Endothelial cell of umbilical vein (primary cell): ENCODE measurements around the gene ZSCAN20. TPM values are rescaled to one million over a fixed set of nuclear protein-coding genes. Genes with fewer than 3 reads are reported as not detected.

ENCODE experiments used
- BruUV-seq: library from RNA; stranded (reverse); fragments of 400-500 nt; replicated peaks from 2 replicates; lab custom pipeline; 2021; lab: Mats Ljungman, UMichigan
- CTCF ChIA-PET: fragments of 300-600, 350-600 bp; sonication (Branson Sonifier 250); formaldehyde crosslinking; loops from one replicate; lab custom pipeline; 2021; ENCODE audit warnings: antibody characterized with exemption, inconsistent platforms; lab: Charles Lee
- POLR2A ChIA-PET: fragments of 300-600, 350-600 bp; sonication (Branson Sonifier 250); formaldehyde crosslinking; loops from one replicate; lab custom pipeline; 2021; ENCODE audit warnings: antibody characterized with exemption, inconsistent platforms; lab: Charles Lee
- DNase-seq: peaks from one replicate; pipeline ENCODE4 v3.0.0-alpha.2; 2011; ENCODE audit warnings: low read depth, low spot score
- FAIRE-seq: peaks from 2 replicates; lab custom pipeline; 2011; peaks lifted over from hg19 to GRCh38; lab: Jason Lieb, UNC
- H2AFZ ChIP-seq: 2 replicates; pipeline ENCODE4 v1.6.0; 2012; ENCODE audit warnings: low read depth, low read length, control low read depth, inconsistent platforms
- H3K27ac ChIP-seq: 2 replicates; pipeline ENCODE4 v1.5.1; 2011; ENCODE audit warnings: low read depth, mild to moderate bottlenecking, control low read depth, low read length, moderate library complexity; ENCODE audit not compliant: insufficient read depth
- H3K27me3 ChIP-seq, 2 experiments: 2 replicates each; pipeline versions ENCODE4 v1.6.0 to v1.6.1; 2011; ENCODE audit warnings: low read length in 2 of 2, mixed read lengths in 1 of 2; ENCODE audit not compliant: control insufficient read depth in 2 of 2, insufficient read depth in 2 of 2
- H3K36me3 ChIP-seq, 2 experiments: 2 replicates in 1 of 2; 3 replicates in 1 of 2; pipeline ENCODE4 v1.5.1; 2011; ENCODE audit warnings: low read length in 2 of 2, mild to moderate bottlenecking in 1 of 2, moderate library complexity in 1 of 2; ENCODE audit not compliant: control insufficient read depth in 2 of 2, insufficient read depth in 2 of 2; ENCODE audit errors: extremely low read depth in 1 of 2
- H3K4me1 ChIP-seq: 3 replicates; pipeline ENCODE4 v1.5.1; 2011; ENCODE audit warnings: mild to moderate bottlenecking, low read length; ENCODE audit not compliant: control insufficient read depth, insufficient read depth; ENCODE audit errors: extremely low read depth
- H3K4me2 ChIP-seq: 2 replicates; pipeline ENCODE4 v1.6.1; 2011; ENCODE audit warnings: low read length, control low read depth, mixed read lengths; ENCODE audit not compliant: insufficient read depth
- H3K4me3 ChIP-seq, 3 experiments: fragments of 200-600 bp in 1 of 3; sonication (generic), shearing (Covaris generic) in 1 of 3; replicated peaks in 1 of 3; 2 replicates each; pipeline ENCODE4 v1.5.1; 2011 to 2016; ENCODE audit warnings: control low read depth in 3 of 3, low read length in 3 of 3, mild to moderate bottlenecking in 2 of 3, inconsistent platforms in 1 of 3, low read depth in 1 of 3, moderate library complexity in 1 of 3; ENCODE audit not compliant: insufficient read depth in 1 of 3
- H3K79me2 ChIP-seq: 2 replicates; pipeline ENCODE4 v1.6.0; 2012; ENCODE audit warnings: low read length, inconsistent platforms; ENCODE audit not compliant: control insufficient read depth, insufficient read depth
- H3K9ac ChIP-seq: replicated peaks from 2 replicates; pipeline ENCODE3; 2011; ENCODE audit warnings: low read length, control low read depth; ENCODE audit not compliant: insufficient read depth; ENCODE audit errors: extremely low read depth
- H3K9me1 ChIP-seq: replicated peaks from 3 replicates; pipeline ENCODE4 v1.6.0; 2011; ENCODE audit warnings: mild to moderate bottlenecking, low read length; ENCODE audit not compliant: control insufficient read depth, insufficient read depth; ENCODE audit errors: extremely low read depth
- H3K9me3 ChIP-seq: replicated peaks from 2 replicates; pipeline ENCODE4 v1.5.1; 2012; ENCODE audit warnings: low read length, inconsistent platforms; ENCODE audit not compliant: control insufficient read depth, insufficient read depth
- H4K20me1 ChIP-seq: replicated peaks from 2 replicates; pipeline ENCODE3; 2011; ENCODE audit warnings: mild to moderate bottlenecking, low read length; ENCODE audit not compliant: control insufficient read depth, insufficient read depth; ENCODE audit errors: extremely low read depth
- CTCF ChIP-seq, 2 donors: IDR thresholded peaks; 1 replicate in 1 of 2; 2 replicates in 1 of 2; pipeline ENCODE4 v1.5.1; 2011; ENCODE audit warnings: low read length in 2 of 2, mild to moderate bottlenecking in 2 of 2, moderate library complexity in 2 of 2, control low read depth in 1 of 2, inconsistent platforms in 1 of 2, low read depth in 1 of 2; ENCODE audit not compliant: insufficient read depth in 1 of 2; ENCODE audit errors: extremely low read depth in 1 of 2
- EZH2 ChIP-seq: IDR thresholded peaks from 2 replicates; pipeline ENCODE4 v1.6.1; 2012; ENCODE audit warnings: borderline replicate concordance, low read depth, mild to moderate bottlenecking, moderate library complexity, low read length, inconsistent platforms; ENCODE audit not compliant: severe bottlenecking
- FOS ChIP-seq: IDR thresholded peaks from 2 replicates; pipeline ENCODE4 v1.6.1; 2011; ENCODE audit warnings: mild to moderate bottlenecking, low read length, moderate library complexity, borderline replicate concordance; ENCODE audit not compliant: insufficient read depth
- GATA2 ChIP-seq: IDR thresholded peaks from 2 replicates; pipeline ENCODE4 v1.7.0; 2011; ENCODE audit warnings: low read depth, mild to moderate bottlenecking, moderate library complexity, mixed read lengths, low read length; ENCODE audit not compliant: insufficient read length, insufficient read depth
- JUN ChIP-seq: IDR thresholded peaks from 2 replicates; pipeline ENCODE4 v1.6.1; 2011; ENCODE audit warnings: borderline replicate concordance, low read depth; ENCODE audit not compliant: insufficient read length, insufficient read depth
- MYC ChIP-seq: IDR thresholded peaks from one replicate; pipeline ENCODE4 v1.6.1; 2011; ENCODE audit warnings: mild to moderate bottlenecking, low read depth, low read length
- POLR2A ChIP-seq: IDR thresholded peaks from 2 replicates; pipeline ENCODE4 v1.6.1; 2012; ENCODE audit warnings: low read depth, mild to moderate bottlenecking, control low read depth, low read length
- POLR2AphosphoS5 ChIP-seq: IDR thresholded peaks from 2 replicates; pipeline ENCODE4 v1.6.1; 2012; ENCODE audit warnings: low read depth, mild to moderate bottlenecking, control low read depth, low read length, moderate library complexity; ENCODE audit not compliant: insufficient read depth
- dilution Hi-C: fragments of 300-500 bp; cut with MboI; formaldehyde crosslinking; loops from one replicate; pipeline ENCODE4 v1.15.0; 2019; ENCODE audit warnings: low sequenced_read_pairs; ENCODE audit not compliant: extremely low pct_ligation_motif_present
- intact Hi-C: fragments of 100-400 bp; cut with micrococcal nuclease; formaldehyde crosslinking; loops from one replicate; pipeline ENCODE4 v1.10.0; 2022
- polyA plus RNA-seq, 4 experiments: library from polyadenylated mRNA; depleted of rRNA in 3 of 4; stranded (reverse) in 3 of 4; unstranded in 1 of 4; fragments of >200 nt; gene quantifications; 2 replicates each; pipeline versions ENCODE4 v1.2.1 to v1.2.3, GENCODE V29; 2011 to 2012; ENCODE audit warnings: missing spikeins in 1 of 4
- total RNA-seq: library from RNA; stranded (reverse); gene quantifications from 2 replicates; pipeline ENCODE4 v1.2.3, GENCODE V29; 2021
- TF ChIP-seq, protein P1 (sequence below): IDR thresholded peaks from 2 replicates; pipeline ENCODE4 v1.6.1; 2011; ENCODE audit not compliant: insufficient read depth, insufficient read length

ZSCAN20 gene
- total and polyA plus RNA-seq, 2 donors (not counting 3 experiments of a cell fraction or from before 2014, with no cell fraction given): 1.2 to 5.8 TPM

GRCh38 chr1:33473900-33474299, 1.5 kb downstream of the ZSCAN20 start:
- no peaks in the 10 kb centered on the region for H4K20me1 ChIP-seq
- no peak overlapping the region for H3K4me3 ChIP-seq
- FAIRE-seq (no peak), DNase-seq (no peak)
- peaks cover 13% of the 10 kb centered on the region for H3K4me1 ChIP-seq
- no peak overlapping the region for H3K9ac ChIP-seq
- CTCF ChIA-PET: interaction anchor here (1.0 kb wide), 1 partner anchor 139 kb away, joined by 3 read pairs; no protein-coding TSS in a partner anchor
- H3K36me3 ChIP-seq: no peaks in the 10 kb centered on the region
- peaks cover 10% of the 10 kb centered on the region for H3K79me2 ChIP-seq
- H2AFZ ChIP-seq: no peak overlapping the region
- POLR2A ChIA-PET: no interaction called here
- no TSS peak for BruUV-seq
- no peak overlapping the region for H3K27ac ChIP-seq
- H3K27me3 ChIP-seq: no peaks in the 10 kb centered on the region
- no peak for TF ChIP-seq GATA2
- no peaks in the 10 kb centered on the region for H3K9me3 ChIP-seq
- no peak overlapping the region for H3K4me2 ChIP-seq
- dilution Hi-C loops (no loop called here), intact Hi-C loops (loop anchor here (2.0 kb wide), 1 partner anchor 139 kb away; no protein-coding TSS in a partner anchor)
- no peaks in the 10 kb centered on the region for H3K9me1 ChIP-seq

DNA sequence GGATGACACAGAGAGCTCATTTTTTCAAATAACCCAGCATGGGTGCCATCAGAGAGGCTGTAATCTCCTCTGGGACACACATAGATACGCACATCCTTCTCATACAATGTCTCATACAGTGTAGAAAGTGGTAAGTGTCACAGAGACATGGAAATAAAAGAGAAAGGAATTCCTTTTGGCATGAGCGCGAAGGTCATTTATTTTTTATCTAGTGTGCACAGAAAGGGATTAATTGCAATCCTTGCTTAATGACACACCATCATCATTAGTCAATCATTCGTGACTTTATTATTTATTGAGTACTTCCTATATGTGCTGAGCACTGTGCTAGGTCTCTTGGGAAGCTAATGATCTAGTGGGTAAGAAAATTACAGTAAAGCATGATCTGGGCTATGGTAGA, 5.0 kb downstream of the ZSCAN20 start:
- H3K9me1 ChIP-seq: no peaks in the 10 kb centered on the region
- H3K27me3 ChIP-seq: no peaks in the 10 kb centered on the region
- ChIA-PET POLR2A (no interaction called here), CTCF (no interaction called here)
- no peak overlapping the region for H3K9ac ChIP-seq
- H2AFZ ChIP-seq: no peak overlapping the region
- TF ChIP-seq FOS (no peak), POLR2AphosphoS5 (no peak), EZH2 (no peak), MYC (no peak), GATA2 (no peak), JUN (no peak), CTCF (IDR thresholded peaks at IDR 0.05; ENCODE audit: extremely low read depth in 1 of 2, insufficient read depth in 1 of 2, low read depth in 1 of 2, low read length in 2 of 2) (no peak), POLR2A (no peak)
- TF ChIP-seq, protein P1, sequence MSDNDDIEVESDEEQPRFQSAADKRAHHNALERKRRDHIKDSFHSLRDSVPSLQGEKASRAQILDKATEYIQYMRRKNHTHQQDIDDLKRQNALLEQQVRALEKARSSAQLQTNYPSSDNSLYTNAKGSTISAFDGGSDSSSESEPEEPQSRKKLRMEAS: no peak
- peaks cover 9% of the 10 kb centered on the region for H3K4me1 ChIP-seq
- H4K20me1 ChIP-seq: no peaks in the 10 kb centered on the region
- no peak for FAIRE-seq
- no peak overlapping the region for H3K4me2 ChIP-seq
- H3K79me2 ChIP-seq: peaks cover 10% of the 10 kb centered on the region
- no peak overlapping the region for H3K27ac ChIP-seq
- no peak overlapping the region for H3K4me3 ChIP-seq
- no peak for DNase-seq
- peaks cover 0 to 6% of the 10 kb centered on the region in 2 experiments for H3K36me3 ChIP-seq
- dilution Hi-C loops (no loop called here), intact Hi-C loops (no loop called here)
- BruUV-seq: no TSS peak
- H3K9me3 ChIP-seq: no peaks in the 10 kb centered on the region
